NCI-H128 (cell line): Measurements from ENCODE around the gene MRPL53.
A peak's percentile ranks its signal among the peaks of the same experiment; 100 is the strongest.

Experiments used
- DNase-seq: peaks from one replicate; lab custom pipeline; 2025; ENCODE audit not compliant: unreplicated experiment; lab: John Stamatoyannopoulos, UW

The MRPL53 gene

DNA sequence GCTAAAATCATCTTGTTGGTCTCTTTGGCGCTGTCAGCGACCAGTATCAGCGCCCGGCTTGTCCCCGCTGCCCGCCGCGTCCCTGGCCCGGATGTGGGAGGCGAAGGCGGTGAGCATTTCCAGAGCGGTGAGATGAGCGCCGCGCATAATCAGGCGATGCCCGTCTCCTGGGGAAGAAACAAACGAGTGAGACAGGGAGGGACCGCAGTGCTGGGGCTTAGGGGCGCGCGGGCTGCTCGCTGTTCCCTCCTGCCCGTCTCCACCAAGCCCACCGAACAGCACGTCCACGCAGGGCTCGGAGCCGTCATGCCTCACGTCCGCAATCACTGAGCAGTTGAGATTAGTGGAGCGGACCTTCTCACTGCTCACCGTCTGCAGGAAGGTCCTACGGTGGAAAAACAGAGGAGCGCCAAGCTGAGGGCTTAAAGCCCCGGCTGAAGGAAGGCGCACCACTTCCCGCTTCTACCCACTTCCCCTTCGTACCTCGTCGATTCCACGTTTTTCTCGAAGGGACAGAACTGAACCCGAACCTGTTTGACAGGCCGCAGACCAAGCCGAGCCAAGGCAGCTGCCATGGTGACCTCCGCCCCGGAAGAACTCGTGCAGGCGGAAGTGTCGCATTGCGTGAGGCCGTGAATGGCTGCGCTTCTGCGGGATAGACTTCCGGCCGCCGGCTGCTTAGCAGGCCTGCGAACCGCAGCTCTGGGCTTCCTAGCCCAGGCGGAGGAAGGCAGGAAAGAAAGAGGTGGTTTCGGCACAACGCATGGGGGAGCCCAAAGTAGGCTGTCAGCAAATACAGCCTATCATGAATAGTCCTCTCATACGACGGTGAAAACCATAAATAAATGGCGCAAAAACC is at the start of gene MRPL53:
Gene MRPL53, minus strand, starts transcription at position 595 of the 859 bp plus-strand sequence. Its CDS starts 20 bp downstream, at position 575.
- DNase-seq, result peak; percentile 84

DNA sequence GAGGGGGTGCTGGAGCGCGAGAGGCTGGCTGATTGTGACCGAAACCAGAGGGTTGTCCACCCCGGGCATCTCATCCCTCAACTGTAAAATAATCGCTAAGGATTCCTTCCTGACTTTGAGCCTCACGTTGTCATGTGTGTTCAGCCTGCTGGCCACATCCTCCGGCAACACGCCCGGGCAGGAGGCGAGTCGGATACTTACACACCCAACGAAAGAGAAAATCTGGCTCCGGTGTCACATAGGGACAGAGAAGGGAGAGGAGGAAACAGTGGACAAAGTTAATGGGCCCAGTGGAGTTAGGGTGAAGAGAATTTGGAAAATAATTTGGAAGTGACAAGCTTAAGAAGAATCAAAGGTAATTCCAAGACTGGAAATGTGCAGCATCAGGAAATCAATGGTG is 44.2 kb upstream of the MRPL53 start:
- no peak for DNase-seq

DNA sequence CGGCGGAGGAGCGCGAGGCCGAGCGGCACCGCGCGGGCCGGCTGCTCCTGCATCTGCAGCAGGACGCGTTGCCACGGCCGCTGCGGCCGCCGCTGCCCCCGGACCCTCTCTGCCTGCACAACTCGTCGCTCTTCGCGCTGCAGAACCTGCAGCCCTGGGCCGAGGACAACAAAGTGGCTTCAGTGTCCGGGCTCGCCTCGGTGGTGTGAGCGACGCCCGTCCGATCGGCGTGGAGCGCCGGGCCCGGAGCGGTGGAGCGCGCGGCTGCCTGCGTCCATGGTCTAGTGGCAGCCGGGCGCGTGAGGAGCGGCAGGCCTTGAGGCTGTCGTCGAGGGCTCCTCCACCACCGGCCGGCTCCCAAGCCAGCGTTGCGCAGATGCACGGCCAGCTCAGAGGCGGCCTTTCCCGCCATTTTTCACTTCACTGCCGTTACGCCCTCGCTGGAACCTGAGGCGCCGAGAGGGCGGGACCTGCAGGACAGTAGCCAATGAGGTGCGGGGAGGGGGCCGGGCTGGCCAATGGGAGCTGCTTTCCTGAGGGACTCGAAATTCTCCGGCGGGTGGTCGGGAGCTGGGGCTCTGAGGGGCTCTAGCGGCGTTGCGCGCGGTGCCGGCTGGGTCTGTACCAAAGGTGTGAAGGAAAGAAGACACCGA is 43.6 kb upstream of the MRPL53 start:
- no peak for DNase-seq

DNA sequence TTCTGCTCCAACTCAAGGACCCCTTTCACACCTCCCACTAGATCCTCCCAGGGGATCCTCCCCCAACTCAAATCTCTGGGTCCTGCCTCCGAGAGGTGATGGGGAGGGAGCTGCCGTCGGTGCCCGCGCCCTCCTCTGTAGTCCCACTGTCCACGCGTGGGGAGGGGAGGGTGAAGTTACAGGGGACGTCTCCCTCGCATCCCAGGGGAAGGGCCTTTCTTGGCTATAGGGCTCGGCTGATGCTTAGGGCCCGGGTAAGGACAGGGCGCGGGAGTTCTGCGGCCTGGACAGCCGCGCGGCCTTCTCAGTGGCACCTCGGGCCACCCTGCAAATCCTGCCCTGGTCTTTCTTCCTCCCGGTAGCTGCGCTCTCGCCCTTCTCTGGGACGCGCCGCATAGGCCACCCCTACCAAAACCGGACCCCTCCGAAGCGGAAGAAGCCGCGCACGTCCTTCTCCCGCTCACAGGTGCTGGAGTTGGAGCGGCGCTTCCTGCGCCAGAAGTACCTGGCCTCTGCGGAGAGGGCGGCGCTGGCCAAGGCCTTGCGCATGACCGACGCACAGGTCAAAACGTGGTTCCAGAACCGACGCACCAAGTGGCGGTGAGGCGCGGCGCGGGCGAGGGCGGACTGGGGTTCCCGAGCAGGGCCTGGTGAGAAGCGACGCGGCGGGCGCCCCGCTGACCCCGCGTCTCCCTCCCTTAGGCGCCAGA is 42.9 kb upstream of the MRPL53 start:
- no peak for DNase-seq

DNA sequence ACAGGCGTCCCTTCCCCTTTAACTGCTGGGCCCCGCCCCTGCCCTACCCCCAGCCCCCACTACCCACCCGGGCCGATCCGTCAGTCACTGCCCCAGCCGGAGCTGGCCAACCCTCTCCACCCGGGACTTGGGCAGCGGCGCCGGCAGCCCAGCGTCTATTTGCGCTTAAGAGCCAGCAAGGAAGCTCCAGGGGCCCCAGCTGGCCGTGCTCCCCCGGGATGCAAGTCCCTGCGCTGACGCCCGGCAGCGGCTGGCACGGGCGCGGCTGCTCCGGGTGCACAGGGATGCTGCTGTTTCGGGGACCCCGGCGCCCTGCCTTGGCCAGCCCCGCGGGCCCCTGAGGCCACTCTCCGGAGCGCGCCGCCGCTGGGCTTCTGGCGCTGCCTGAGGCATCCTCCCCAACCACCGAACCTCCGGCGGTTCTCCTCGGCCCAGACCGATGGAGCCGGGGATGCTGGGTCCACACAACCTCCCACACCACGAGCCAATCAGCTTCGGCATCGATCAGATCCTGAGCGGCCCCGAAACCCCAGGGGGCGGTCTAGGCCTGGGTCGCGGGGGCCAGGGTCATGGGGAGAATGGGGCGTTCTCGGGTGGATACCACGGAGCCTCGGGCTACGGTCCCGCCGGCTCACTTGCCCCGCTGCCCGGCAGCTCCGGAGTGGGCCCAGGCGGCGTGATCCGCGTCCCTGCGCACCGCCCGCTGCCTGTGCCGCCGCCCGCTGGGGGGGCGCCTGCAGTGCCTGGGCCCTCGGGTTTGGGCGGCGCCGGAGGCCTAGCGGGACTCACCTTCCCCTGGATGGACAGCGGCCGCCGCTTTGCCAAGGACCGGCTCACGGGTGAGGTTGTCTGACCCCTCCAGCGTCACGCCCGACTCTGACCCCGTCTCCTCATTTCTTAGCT is 42.1 kb upstream of the MRPL53 start, which contains the start of gene TLX2:
Gene TLX2, plus strand, starts transcription at position 83 of the 903 bp plus-strand sequence. Its CDS starts 357 bp downstream, at position 440.
- DNase-seq, result no peak

DNA sequence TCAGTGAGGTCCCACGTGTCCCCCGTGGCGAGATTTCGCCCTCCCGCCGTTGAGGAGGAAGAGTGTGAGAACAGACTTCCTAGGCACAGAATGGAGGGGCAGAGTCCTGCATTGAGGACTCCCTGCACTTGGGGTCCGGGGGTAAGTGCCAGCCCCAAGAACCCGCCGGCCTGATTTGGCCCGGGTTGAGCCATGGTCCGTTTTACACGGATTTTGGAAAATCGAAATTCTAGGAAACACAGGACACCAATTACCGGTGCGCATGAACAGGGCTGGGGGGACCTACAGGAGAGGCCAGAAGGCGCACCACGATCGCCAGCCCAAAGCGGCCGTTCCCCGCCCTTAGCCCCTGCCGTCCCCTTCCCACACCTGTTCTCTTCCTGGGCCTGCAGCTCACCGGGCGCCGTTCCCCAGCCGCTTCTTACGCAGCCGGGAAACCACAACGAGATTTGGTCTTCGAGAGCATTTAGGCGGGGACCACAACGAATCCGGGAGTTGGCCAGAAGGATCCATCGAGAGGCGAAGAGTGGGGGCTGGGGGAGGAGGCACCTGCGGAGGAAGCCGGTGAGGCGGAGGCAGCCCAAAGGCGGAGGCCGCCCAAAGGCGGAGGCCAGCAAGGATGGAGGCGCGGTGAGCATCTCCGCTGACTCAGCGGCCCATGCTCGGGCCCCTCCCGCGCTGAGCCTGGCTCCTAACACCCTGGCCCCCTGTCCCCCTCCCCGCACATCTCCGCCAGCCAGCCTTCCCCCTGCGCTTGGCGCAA is 41.3 kb upstream of the MRPL53 start:
- DNase-seq, result no peak

DNA sequence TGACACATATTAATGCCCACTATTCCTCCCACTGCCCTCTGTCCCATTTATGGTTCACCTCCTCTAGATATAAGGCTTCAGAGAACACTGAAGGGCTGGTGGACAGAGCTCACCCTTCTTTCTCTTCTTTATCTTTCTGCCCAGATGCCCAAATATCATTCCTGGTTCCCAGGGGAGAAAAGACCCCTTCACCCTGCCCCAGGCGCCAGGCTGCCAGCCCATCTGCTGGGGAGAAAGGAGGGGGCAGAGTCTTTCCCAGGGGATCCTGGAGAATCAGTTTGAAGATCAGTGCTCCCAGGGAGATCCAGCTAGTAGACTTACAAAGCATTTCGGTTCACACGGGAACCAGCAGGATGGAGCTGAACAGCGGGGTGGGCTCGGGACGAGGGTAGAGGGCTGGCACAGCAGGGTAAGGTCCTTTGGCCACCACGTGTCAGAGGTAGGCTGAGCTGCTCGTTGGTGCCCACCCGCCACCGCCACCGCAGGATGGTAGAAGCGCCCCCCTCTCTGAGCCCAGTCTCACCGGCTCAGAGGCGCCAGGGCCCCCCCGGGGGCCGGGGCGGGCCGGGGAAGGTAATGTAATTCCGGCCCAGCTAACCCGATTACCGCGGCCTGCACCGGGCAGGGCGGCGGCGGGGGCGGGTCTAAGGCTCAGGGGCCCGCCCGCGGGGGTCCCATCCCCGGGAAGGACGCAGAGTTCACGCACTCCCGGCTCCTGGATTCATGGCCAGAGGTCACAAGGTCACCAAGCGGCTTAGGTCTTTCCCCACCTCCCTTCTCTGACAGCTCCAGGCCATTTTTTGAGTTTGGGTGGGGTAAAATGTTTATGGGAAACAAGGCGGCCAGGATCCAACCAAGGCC is 40.5 kb upstream of the MRPL53 start:
- no peak for DNase-seq

DNA sequence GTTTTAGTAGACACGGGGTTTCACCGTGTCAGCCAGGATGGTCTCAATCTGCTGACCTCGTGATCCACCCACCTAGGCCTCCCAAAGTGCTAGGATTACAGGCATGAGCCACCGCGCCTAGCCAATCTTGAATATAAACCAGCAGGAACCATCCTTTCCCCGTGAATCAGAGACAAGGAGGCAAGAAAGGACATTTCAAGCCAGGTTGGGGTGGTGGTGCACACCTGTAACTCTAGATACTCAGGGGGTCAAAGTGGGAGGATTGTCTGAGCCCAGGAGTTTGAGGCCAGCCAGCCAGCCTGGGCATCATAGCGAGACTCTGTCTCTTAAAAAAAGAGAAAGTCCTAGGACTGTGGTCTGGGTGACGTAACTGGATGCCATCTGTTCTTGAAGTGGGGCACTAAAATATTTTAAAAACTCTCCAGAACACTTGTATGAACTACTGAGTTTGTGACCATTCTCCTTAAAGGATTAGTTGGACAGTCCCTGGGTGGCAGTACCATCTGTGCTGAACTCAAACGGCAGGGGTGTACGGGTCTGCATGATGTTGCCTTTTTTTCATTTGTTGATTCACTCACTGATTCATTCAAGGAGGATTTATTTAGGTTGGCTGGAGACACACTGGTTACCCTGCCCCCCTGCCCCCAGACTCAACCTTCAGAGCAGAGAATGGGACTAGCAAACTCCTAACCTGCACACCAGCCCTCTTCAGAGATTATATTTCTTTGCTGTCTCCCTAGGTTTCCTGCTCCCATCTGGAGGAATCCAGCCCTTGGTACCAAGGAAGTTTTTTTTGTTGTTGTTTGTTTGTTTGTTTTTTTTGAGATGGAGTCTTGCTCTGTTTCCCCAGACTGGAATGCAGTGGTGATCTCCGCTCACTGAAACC is 38.9 kb upstream of the MRPL53 start:
- DNase-seq, result no peak

DNA sequence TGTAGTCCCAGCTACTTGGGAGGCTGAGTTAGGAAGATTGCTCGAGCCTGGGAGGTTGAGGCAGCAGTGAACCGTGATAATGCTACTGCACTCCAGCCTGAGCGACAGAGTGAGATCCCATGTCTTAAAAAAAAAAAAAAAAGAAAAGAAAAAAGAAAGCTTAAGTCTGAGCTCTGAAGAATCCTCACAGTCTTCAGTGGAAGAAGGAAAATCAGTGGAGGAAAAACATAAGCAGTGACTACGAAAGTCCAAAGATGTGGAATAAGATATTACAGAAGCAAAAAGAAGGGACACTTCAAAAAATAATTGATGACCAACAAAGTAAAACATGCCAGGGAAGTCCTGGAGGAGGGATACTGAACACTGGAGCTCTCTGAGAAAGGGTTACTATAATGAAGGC is 37.8 kb upstream of the MRPL53 start:
- no peak for DNase-seq

DNA sequence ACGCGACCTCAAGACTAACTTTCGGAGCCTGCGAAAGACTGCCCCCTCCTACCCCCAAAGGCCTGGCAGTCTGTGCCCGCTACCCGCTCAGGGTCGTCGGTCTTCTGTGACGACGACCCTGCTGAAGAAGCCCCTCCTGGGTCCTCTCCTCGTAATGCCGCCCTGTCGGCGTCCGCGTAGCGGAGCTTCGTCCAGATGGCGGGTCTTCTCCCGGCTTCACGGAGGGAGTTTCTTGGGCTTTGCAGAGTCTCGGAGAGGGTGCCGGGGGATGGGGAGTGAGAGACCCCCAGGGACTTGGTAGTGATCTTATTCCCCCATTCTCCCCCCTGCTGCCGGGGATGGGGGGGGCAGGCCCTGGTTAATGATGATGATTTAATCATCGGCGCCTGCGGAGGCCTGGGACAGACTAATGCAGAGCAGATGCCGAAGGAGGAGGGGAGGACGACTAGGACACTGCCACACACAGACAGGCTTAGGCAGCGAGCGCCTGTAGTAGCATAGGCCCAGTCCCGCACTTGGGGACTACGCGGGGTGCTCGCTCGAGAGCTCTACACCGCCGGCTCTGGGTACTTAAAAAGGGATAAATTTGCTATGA is 35.5 kb upstream of the MRPL53 start:
- DNase-seq, result no peak

DNA sequence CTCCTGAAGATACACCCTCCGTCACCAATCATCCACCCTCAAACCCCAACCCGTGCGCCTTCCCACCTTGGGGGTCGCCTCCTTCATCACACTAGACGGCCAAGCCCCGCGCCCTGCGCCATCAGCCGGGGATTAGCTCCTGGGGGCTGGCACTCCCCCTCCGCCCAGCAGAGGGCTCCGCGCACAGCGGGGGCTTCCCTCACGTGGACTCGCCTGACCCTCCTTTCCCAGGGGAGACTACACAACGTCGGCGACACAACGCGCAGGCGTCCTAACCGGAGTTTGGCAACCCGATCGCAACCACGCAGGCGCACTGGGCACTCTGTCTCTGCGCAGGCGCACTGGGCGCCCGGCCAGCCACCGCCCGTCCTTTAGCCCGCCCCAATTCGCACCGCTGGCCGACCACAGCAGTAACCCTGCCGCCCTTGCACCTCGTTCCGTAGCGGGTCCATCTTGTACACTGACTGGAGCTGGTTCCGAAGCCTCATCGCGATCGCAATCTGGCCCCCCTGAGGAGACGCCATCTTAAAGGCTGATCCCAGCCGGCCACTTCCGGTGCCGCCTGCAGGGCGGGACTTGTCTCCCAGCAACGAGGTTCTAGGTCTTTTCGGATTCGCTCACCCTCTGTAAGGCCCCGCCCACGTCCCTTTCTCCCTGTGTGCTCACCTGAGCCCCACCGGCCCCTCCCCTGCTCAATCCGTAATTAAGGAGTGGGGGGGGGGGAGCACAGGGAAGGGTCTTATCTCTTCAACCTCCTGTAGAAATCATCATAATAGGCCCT is 34.9 kb upstream of the MRPL53 start, which contains the start of gene PCGF1:
Gene PCGF1, minus strand, starts transcription at position 551 of the 781 bp plus-strand sequence. Its CDS starts 27 bp downstream, at position 524.
- DNase-seq, result peak; percentile 98

DNA sequence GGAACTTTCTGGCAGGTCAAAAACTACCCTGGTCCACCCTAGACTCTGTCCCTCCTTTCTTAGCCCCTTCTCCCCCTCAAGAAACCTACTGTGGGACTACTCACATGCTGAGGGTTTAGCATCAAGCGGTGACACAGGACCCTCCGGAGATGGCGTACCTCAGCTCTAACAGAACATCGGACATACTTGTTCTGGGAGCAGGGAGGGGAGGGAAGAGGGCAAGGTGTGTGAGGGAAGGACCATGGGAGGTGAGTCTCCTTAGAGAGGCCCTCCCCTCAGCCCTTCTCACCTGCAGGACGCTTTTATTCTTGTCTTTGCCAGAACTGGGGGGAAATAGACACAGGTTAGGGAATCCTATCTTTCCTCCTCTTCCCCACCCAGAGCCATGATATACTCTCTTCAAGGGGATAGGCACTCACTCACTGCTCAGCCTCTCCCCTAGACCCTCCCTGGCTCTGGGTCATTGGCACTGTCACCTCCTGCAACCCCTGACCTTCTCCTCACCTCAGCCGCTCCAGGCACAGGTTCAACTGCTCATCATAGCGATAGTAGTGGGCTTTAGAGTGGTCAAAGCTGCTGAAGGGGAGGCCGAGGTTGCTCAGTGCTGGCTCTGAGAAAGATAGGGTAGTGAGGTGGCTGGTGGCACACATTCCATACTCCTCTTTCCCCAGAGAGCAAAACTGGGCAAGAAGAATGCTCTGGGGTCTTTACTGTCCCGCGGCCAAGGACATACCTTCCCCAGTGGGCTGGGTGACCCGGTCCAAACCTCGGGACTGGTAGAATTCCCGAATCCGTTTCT is 33.2 kb upstream of the MRPL53 start:
- DNase-seq, result no peak

DNA sequence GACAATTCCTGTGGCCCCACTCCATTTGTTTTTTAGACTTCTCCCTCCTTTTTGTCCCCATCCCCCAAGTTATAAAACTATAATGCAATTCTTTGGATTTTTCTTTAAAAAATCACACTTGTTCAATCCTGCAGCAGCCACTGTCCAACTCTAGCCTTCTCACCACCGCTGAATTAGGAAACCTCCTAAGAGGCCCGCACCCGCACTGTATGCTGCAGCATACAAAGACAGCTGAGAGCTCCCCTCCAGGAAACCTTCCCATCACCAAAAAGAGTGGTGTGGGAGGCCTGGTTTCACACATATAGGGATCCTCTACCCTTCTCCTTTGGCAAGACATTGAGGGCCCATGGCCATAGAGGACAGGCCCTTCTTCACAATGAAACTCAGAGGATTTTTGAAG is 32.1 kb upstream of the MRPL53 start:
- no peak for DNase-seq

DNA sequence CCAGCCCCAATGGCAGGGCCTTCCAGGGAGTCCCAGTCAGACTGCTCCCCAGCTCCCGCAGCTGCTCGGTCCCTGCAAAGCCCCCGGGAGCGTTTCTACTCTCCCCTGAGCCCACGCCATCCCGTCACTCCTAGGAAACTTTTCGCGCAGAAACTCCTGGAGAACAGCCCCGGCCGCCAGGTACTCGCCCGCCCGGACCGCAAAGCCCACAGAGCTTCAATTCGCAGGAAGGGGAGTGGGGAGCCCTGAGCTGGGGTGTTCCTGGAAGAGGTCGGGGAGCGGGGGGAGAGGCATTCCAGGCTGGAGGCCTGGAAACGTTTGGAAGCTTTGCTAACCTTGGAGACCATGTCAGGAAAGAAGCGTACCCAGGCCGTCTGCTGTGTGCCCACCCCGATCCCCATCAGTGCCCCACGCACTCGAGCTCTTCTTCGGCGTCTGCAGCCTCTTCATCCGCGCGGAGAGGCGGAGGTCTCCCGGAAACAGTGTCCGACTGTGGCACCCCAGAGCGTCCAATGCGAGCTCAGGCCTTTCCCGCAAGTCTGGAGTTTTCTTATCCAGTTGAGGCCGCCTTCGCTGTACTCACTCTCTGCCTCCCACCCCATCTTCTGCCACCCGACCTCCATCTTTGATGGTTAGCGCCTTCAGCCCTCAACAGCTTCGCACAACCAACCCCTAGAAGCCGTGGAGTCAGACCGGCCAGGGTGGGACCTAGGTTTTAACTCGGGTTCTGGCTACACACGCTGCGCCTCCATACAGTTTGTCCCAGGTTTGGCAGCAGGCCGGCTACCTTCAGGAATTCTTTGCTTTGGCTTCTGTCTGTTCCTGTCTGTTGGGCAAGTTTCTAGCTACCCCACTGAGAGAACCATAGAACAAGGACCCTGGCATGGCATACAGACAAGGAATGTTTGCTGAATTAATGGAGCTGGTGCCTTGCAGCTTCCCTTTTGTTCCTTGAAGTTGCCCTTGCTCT is 31.3 kb upstream of the MRPL53 start:
- DNase-seq, result no peak
